ENCODE data around the gene PRKAG2.

PRKAG2 gene

GRCh38 chr7:151616443-151617213 is 260.3 kb downstream of the PRKAG2 start:
- Mint-ChIP-seq H3K36me3 (peaks cover 9 to 14% of the 10 kb centered on the region in 2 donors), H3K27me3 (no peaks in the 10 kb centered on the region), H3K4me1 (peaks cover 0 to 13% of the 10 kb centered on the region in 2 donors), H3K4me3 (no peak overlapping the region), H3K9me3 (no peaks in the 10 kb centered on the region), H3K27ac (no peak overlapping the region)
- no peak for DNase-seq
- no peak for ATAC-seq (replicated peaks)

- no peak for DNase-seq
- Mint-ChIP-seq H3K36me3 (peaks cover 14% of the 10 kb centered on the region in 2 donors), H3K27me3 (no peaks in the 10 kb centered on the region), H3K27ac (no peak overlapping the region), H3K4me1 (peaks cover 0 to 16% of the 10 kb centered on the region in 2 donors), H3K9me3 (no peaks in the 10 kb centered on the region), H3K4me3 (no peak overlapping the region)
- ATAC-seq (replicated peaks) = no peak
Observed at GRCh38 chr7:151615784-151616183, 261.1 kb downstream of the PRKAG2 start.

- ATAC-seq (replicated peaks) (no peak), DNase-seq (no peak)
- Mint-ChIP-seq H3K9me3 (no peaks in the 10 kb centered on the region), H3K27me3 (no peaks in the 10 kb centered on the region), H3K4me1 (peaks cover 0 to 16% of the 10 kb centered on the region in 2 donors), H3K4me3 (no peak overlapping the region), H3K27ac (no peak overlapping the region), H3K36me3 (peaks cover 11 to 14% of the 10 kb centered on the region in 2 donors)
Observed at GRCh38 chr7:151615058-151615457, 261.9 kb downstream of the PRKAG2 start.

DNA sequence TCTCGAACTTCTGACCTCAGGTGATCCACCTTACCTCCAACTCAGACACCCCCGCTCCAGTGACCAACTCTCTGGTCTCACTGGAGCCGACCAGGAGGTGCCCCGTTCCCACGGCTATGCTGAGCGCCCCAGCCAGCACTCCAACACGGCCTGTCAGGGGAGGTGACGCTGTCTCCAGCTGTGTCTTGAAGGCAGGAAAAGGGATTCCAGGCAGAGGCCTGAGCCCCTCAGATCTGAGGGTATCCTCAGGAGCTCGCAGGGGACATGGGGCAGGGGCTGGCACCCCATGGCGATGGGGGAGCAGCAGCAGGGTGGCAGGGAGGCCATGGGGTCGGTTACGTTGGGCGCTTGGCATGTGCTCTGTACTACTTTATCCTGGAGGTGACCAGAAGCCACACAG is 262.9 kb downstream of the PRKAG2 start:
- Mint-ChIP-seq H3K27me3 (no peaks in the 10 kb centered on the region), H3K36me3 (peaks cover 11 to 17% of the 10 kb centered on the region in 2 donors), H3K4me1 (peaks cover 0 to 16% of the 10 kb centered on the region in 2 donors), H3K4me3 (no peak overlapping the region), H3K27ac (no peak overlapping the region), H3K9me3 (no peaks in the 10 kb centered on the region)
- DNase-seq = no peak
- ATAC-seq (replicated peaks) = no peak

- Mint-ChIP-seq H3K27me3 (no peaks in the 10 kb centered on the region), H3K4me3 (no peak overlapping the region), H3K9me3 (no peaks in the 10 kb centered on the region), H3K36me3 (peaks cover 11 to 17% of the 10 kb centered on the region in 2 donors), H3K27ac (no peak overlapping the region), H3K4me1 (peaks cover 6 to 21% of the 10 kb centered on the region in 2 donors)
- DNase-seq = no peak
- no peak for ATAC-seq (replicated peaks)
Observed at GRCh38 chr7:151611878-151612277, 265.0 kb downstream of the PRKAG2 start.

GRCh38 chr7:151611041-151611440 is 265.9 kb downstream of the PRKAG2 start:
- Mint-ChIP-seq H3K27me3 (no peaks in the 10 kb centered on the region), H3K9me3 (no peaks in the 10 kb centered on the region), H3K4me1 (peaks cover 6 to 14% of the 10 kb centered on the region in 2 donors), H3K27ac (no peak overlapping the region), H3K4me3 (no peak overlapping the region), H3K36me3 (peaks cover 11 to 12% of the 10 kb centered on the region in 2 donors)
- no peak for DNase-seq
- ATAC-seq (replicated peaks) = no peak

DNA sequence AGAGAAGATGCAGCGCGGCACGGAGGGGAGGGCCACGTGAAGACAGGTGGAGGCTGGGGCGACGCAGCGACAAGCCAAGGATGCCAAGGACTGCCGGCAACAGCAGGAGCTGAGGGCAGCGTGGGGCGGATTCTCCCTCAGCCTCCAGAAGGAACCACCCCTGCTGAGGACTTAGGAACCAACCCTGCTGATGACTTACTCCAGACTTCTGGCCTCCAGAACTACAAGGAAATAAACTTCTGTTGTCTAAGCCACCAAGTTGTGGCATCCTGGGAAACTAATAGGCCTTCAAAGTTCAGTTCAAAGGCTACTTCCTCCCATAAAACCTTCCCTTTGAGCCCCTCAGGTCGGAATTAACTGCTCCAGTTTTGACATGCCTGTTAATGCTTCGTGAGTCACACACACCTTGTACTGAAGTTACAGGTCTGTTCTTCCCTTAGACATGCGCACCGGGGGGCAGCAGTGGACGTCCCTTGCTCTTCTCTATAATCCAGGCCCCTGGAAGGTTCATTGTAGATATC is 268.8 kb downstream of the PRKAG2 start:
- DNase-seq = no peak
- H3K4me3 Mint-ChIP-seq = no peak overlapping the region

DNA sequence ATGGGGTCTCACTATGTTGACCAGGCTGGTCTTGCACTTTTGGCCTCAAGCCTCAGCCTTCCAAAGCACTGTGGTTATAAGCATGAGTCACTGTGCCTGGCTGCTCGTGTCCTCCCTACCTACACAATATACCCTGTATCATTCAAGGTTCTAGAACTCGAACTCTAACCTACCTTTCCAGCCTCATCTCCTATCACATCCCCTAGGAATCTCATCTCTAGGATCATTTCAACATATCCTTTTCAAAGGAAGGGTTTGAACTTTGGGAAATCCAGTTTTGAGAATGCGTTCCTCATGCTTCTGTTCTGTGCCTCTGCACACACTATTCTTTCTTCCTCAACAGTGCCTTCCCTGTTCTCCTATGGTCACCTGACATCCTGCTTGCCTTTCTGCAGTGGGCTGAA is 269.4 kb downstream of the PRKAG2 start:
- H3K36me3 Mint-ChIP-seq = peaks cover 14% of the 10 kb centered on the region in 2 donors

More for the DNA sequence above, 268.8 kb downstream of the PRKAG2 start:
- H3K9me3 Mint-ChIP-seq = peaks cover 0 to 2% of the 10 kb centered on the region in 2 donors
- peaks cover 6 to 10% of the 10 kb centered on the region in 2 donors for H3K4me1 Mint-ChIP-seq
- H3K27ac Mint-ChIP-seq = peak overlapping the region; percentile 26
- H3K36me3 Mint-ChIP-seq = peaks cover 14 to 16% of the 10 kb centered on the region in 2 donors
- ATAC-seq (replicated peaks) = no peak
- no peaks in the 10 kb centered on the region for H3K27me3 Mint-ChIP-seq

DNA sequence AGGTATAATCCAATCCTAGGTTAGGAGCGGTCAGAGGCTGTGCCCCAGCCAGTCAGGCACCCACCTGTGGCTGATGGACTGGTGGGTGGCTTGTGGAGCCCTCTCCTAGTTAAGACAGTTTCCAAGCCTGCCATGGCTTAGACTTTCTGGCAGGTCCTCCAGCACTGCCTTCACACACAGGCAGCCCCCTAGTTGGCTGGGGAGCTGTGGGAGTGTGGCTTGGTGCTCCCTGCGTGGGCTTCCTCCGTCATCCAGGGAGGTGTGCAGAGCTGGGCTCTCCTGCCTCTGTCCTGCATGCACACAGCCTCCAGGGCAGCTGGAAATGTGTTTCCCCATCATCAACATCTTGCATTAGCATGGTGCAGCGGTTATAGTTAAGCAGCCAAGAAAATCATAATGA is 273.0 kb downstream of the PRKAG2 start:
- ATAC-seq (replicated peaks) = no peak
- no peak for DNase-seq
- H3K4me3 Mint-ChIP-seq = no peak overlapping the region
- H3K36me3 Mint-ChIP-seq = peaks cover 6 to 9% of the 10 kb centered on the region in 2 donors
- no peaks in the 10 kb centered on the region for H3K27me3 Mint-ChIP-seq
- no peak overlapping the region for H3K27ac Mint-ChIP-seq
- peaks cover 13 to 17% of the 10 kb centered on the region in 2 donors for H3K4me1 Mint-ChIP-seq
- H3K9me3 Mint-ChIP-seq = peaks cover 0 to 2% of the 10 kb centered on the region in 2 donors

More for the DNA sequence above, 269.4 kb downstream of the PRKAG2 start:
- ATAC-seq (replicated peaks) = no peak
- H3K4me1 Mint-ChIP-seq = peaks cover 6 to 10% of the 10 kb centered on the region in 2 donors
- peaks cover 0 to 2% of the 10 kb centered on the region in 2 donors for H3K9me3 Mint-ChIP-seq
- no peak overlapping the region for H3K4me3 Mint-ChIP-seq
- no peak overlapping the region for H3K27ac Mint-ChIP-seq
- H3K27me3 Mint-ChIP-seq = no peaks in the 10 kb centered on the region
- no peak for DNase-seq

DNA sequence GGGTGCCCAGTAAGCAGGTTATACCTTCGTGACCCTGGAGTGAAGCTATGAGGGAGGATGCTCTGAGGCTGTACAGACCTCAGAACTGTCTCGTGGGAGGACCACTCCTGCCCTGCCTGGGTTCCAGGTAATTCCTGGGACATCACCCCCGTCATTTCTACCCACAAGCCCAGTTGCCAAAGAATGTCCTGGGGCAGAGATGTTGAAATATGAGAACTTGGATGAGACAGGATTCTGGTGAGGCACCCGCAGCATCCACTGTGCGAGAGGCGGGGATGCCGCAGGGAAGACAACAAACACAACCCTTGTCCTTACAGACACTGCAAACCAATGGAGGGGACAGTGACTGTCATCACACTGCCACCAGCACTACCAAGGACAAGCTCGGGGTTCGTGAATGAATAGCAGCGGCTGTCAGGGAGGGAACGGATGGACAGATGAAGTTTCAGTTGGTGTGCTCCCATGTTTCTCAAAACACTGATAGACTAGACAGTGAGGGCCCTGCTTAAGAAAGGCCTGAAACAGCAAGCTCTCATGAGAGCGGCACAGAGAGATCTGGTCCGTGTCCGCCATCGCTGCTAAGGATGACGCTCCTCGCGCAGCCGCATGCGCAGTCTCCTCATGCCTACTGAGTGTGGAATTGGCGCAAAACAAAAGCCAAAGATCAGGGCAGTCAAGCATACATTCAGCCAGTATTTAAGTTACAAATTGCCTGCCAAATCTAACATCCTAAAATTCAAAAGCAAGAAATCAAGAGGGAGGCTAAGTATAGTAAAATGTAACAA is 275.2 kb downstream of the PRKAG2 start:
- Mint-ChIP-seq H3K36me3 (peaks cover 6 to 9% of the 10 kb centered on the region in 2 donors), H3K27ac (no peak overlapping the region), H3K27me3 (no peaks in the 10 kb centered on the region), H3K4me3 (no peak overlapping the region), H3K4me1 (peaks cover 12% of the 10 kb centered on the region in 2 donors), H3K9me3 (peaks cover 0 to 2% of the 10 kb centered on the region in 2 donors)
- ATAC-seq (replicated peaks) (no peak), DNase-seq (no peak)

DNA sequence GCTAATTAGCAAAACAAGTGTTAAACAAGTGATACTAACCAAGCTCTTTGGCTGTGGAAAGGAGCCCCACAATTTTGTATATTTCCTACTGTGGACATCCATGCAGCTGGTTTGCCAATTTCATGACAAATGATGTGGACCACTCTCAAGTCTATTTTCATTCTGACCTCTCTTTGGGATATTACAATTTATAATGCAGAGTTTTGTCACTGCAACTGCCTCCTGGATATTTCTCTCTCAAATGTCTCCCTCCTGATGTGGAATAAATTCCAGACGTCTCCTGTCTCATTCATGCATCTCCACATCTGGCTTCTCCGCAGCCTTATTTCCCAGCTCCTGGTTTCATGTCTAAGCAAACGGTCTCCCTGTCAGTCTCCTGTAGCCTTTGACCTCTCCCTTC is 276.6 kb downstream of the PRKAG2 start:
- H3K36me3 Mint-ChIP-seq = peaks cover 6 to 12% of the 10 kb centered on the region in 2 donors

GRCh38 chr7:151599401-151600227 is 277.3 kb downstream of the PRKAG2 start:
- ATAC-seq (replicated peaks) (peak in 1 of 2 donors; percentile 25), DNase-seq (no peak)
- H3K4me3 Mint-ChIP-seq = no peak overlapping the region
- H3K27ac Mint-ChIP-seq = no peak overlapping the region
- peaks cover 12% of the 10 kb centered on the region in 2 donors for H3K4me1 Mint-ChIP-seq
- H3K27me3 Mint-ChIP-seq = no peaks in the 10 kb centered on the region
- peaks cover 0 to 2% of the 10 kb centered on the region in 2 donors for H3K9me3 Mint-ChIP-seq
- peaks cover 6 to 12% of the 10 kb centered on the region in 2 donors for H3K36me3 Mint-ChIP-seq

More for the DNA sequence above, 276.6 kb downstream of the PRKAG2 start:
- H3K9me3 Mint-ChIP-seq = peaks cover 0 to 2% of the 10 kb centered on the region in 2 donors
- no peak overlapping the region for H3K4me3 Mint-ChIP-seq
- ATAC-seq (replicated peaks) = no peak
- H3K27me3 Mint-ChIP-seq = no peaks in the 10 kb centered on the region
- DNase-seq = no peak
- H3K27ac Mint-ChIP-seq = no peak overlapping the region
- peaks cover 12% of the 10 kb centered on the region in 2 donors for H3K4me1 Mint-ChIP-seq

DNA sequence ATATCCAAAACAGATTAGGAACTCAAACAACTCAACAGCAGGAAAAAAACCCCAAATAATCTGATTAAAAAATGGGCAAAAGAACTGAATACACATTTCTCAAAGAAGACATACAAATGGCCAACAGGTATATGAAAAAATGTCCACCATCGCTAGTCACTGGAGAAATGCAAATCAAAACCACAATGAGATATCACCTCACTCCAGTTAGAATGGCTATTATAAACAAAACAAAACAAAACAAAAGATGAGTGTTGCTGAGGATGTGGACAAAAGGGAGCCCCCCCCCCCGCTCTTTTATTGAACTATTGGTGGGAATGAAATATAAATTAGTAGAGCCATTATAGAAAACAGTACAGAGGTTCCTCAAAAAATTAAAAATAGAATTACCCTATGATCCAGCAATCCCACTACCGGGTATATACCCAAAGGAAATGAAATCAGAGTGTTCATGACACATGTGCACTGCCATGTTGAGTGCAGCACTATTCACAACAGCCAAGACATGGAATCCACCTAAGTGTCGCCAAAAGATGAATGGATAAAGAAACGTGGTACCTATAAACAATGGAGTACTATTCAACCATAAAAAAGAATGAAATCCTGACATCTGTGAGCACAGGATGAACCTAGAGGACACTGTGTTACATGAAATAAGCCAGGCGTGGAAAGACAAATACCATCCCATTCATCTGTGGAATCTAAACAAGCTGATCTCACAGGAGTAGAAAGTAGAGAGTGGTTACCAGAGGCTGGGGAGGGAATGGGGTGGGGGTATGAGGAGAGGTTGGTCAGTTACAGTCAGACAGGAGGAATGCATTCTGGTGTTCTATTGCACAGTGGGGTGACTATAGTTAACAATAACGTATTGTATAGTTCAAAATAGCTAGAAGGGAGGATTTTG is 279.1 kb downstream of the PRKAG2 start:
- DNase-seq (no peak), ATAC-seq (replicated peaks) (no peak)
- Mint-ChIP-seq H3K9me3 (no peaks in the 10 kb centered on the region), H3K27ac (no peak overlapping the region), H3K4me3 (no peak overlapping the region), H3K36me3 (peaks cover 2 to 4% of the 10 kb centered on the region in 2 donors), H3K4me1 (peaks cover 12% of the 10 kb centered on the region in 2 donors), H3K27me3 (no peaks in the 10 kb centered on the region)

Measured in stimulated activated naive B cell treated with anti-CD40 and anti-IgM and Interleukin-4, amounts not matched to agents 10 μg/mL and 1 μg/mL and 100 μg/mL, for 72 hours (primary cell).